Keratinocyte (primary cell): ENCODE data around the gene SFMBT2. TPM values are rescaled to one million over a fixed set of nuclear protein-coding genes. Genes with fewer than 3 reads are reported as not detected.

Source experiments
- DNase-seq: peaks from one replicate; pipeline ENCODE4 v3.0.0-alpha.2; 2011; ENCODE audit warnings: low read depth, missing footprints, low spot score
- FAIRE-seq: peaks from 2 replicates; lab custom pipeline; 2011; peaks lifted over from hg19 to GRCh38; lab: Jason Lieb, UNC
- H2AFZ ChIP-seq: 2 replicates; pipeline ENCODE4 v1.6.0; 2012; ENCODE audit warnings: low read length, control low read depth, inconsistent platforms; ENCODE audit not compliant: control insufficient read depth
- H3K27ac ChIP-seq: 2 replicates; pipeline ENCODE4 v1.5.1; 2011; ENCODE audit warnings: low read length; ENCODE audit not compliant: control insufficient read depth, insufficient read depth
- H3K27me3 ChIP-seq: 3 replicates; pipeline ENCODE4 v1.6.0; 2011; ENCODE audit warnings: low read length; ENCODE audit not compliant: control insufficient read depth, insufficient read depth; ENCODE audit errors: extremely low read depth
- H3K36me3 ChIP-seq, 2 experiments: 2 replicates in 1 of 2; 3 replicates in 1 of 2; pipeline ENCODE4 v1.5.1; 2011; ENCODE audit warnings: low read length in 2 of 2, mild to moderate bottlenecking in 1 of 2; ENCODE audit not compliant: control insufficient read depth in 2 of 2, insufficient read depth in 2 of 2; ENCODE audit errors: extremely low read depth in 1 of 2
- H3K4me1 ChIP-seq: 3 replicates; pipeline ENCODE4 v1.5.1; 2011; ENCODE audit warnings: low read length; ENCODE audit not compliant: control insufficient read depth, insufficient read depth; ENCODE audit errors: extremely low read depth
- H3K4me2 ChIP-seq: 3 replicates; pipeline ENCODE4 v1.6.0; 2011; ENCODE audit warnings: low read depth, low read length; ENCODE audit not compliant: control insufficient read depth, insufficient read depth; ENCODE audit errors: extremely low read depth
- H3K4me3 ChIP-seq, 3 experiments: fragments of 200-600 bp in 1 of 3; sonication (generic) in 1 of 3; 2 replicates in 2 of 3; 3 replicates in 1 of 3; pipeline ENCODE4 v1.5.1; 2011 to 2016; ENCODE audit warnings: low read length in 3 of 3, mild to moderate bottlenecking in 3 of 3, control low read depth in 2 of 3, inconsistent platforms in 1 of 3, low read depth in 1 of 3, mixed read lengths in 1 of 3, mixed run types in 1 of 3, moderate library complexity in 1 of 3; ENCODE audit not compliant: control insufficient read depth in 2 of 3, insufficient read depth in 2 of 3; ENCODE audit errors: extremely low read depth in 1 of 3
- H3K79me2 ChIP-seq: 2 replicates; pipeline ENCODE4 v1.6.0; 2012; ENCODE audit warnings: low read length; ENCODE audit not compliant: control insufficient read depth, insufficient read depth
- H3K9ac ChIP-seq: 3 replicates; pipeline ENCODE4 v1.6.0; 2011; ENCODE audit warnings: low read length; ENCODE audit not compliant: control insufficient read depth, insufficient read depth; ENCODE audit errors: extremely low read depth
- H3K9me1 ChIP-seq: 3 replicates; pipeline ENCODE4 v1.6.0; 2011; ENCODE audit warnings: low read length; ENCODE audit not compliant: control insufficient read depth, insufficient read depth; ENCODE audit errors: extremely low read depth
- H3K9me3 ChIP-seq: 2 replicates; pipeline ENCODE4 v1.5.1; 2012; ENCODE audit warnings: low read depth, low read length; ENCODE audit not compliant: control insufficient read depth
- H4K20me1 ChIP-seq: 3 replicates; pipeline ENCODE4 v1.6.0; 2011; ENCODE audit warnings: low read length; ENCODE audit not compliant: control insufficient read depth, insufficient read depth; ENCODE audit errors: extremely low read depth
- EZH2 ChIP-seq: IDR thresholded peaks from one replicate; pipeline ENCODE4 v1.6.1; 2012; ENCODE audit warnings: inconsistent platforms, mild to moderate bottlenecking, low read length, moderate library complexity
- dilution Hi-C: fragments of 300-500 bp; cut with MboI; formaldehyde crosslinking; loops from one replicate; pipeline ENCODE4 v1.7.0; 2020; ENCODE audit warnings: low sequenced_read_pairs; ENCODE audit not compliant: extremely low pct_ligation_motif_present
- polyA plus RNA-seq, 5 experiments: library from polyadenylated mRNA; depleted of rRNA in 3 of 5; stranded (reverse) in 3 of 5; stranded (forward) in 1 of 5; unstranded in 1 of 5; fragments of >200 nt; gene quantifications; 1 replicate in 1 of 5; 2 replicates in 3 of 5; 3 replicates in 1 of 5; pipeline versions ENCODE4 v1.2.1 to v1.2.3, GENCODE V29; 2011 to 2012; ENCODE audit warnings: missing spikeins in 2 of 5, low read depth in 1 of 5, low replicate concordance in 1 of 5
- TF ChIP-seq, protein P1 (sequence below), 3 experiments: IDR thresholded peaks in 1 of 3; conservative IDR thresholded peaks in 1 of 3; optimal IDR thresholded peaks in 1 of 3; 2 replicates in 2 of 3; 3 replicates in 1 of 3; pipeline versions ENCODE3 to v1.5.1; 2011; ENCODE audit warnings: low read length in 3 of 3, mild to moderate bottlenecking in 3 of 3, moderate library complexity in 2 of 3, control low read depth in 1 of 3, inconsistent platforms in 1 of 3; ENCODE audit not compliant: insufficient read depth in 2 of 3; ENCODE audit errors: extremely low read depth in 1 of 3

SFMBT2 gene
- polyA plus RNA-seq, 1 donor (not counting 4 experiments of a cell fraction or from before 2014, with no cell fraction given), result 0.71 TPM

- Histone ChIP-seq H3K4me3 (no peak overlapping the region), H3K9me3 (no peaks in the 10 kb centered on the region), H3K4me1 (no peaks in the 10 kb centered on the region), H3K36me3 (no peaks in the 10 kb centered on the region), H4K20me1 (no peaks in the 10 kb centered on the region), H3K79me2 (no peaks in the 10 kb centered on the region), H3K27ac (no peak overlapping the region), H3K9ac (no peak overlapping the region), H2AFZ (no peak overlapping the region), H3K27me3 (no peaks in the 10 kb centered on the region), H3K9me1 (no peaks in the 10 kb centered on the region), H3K4me2 (no peak overlapping the region)
- no peak for TF ChIP-seq EZH2
- TF ChIP-seq, protein P1, sequence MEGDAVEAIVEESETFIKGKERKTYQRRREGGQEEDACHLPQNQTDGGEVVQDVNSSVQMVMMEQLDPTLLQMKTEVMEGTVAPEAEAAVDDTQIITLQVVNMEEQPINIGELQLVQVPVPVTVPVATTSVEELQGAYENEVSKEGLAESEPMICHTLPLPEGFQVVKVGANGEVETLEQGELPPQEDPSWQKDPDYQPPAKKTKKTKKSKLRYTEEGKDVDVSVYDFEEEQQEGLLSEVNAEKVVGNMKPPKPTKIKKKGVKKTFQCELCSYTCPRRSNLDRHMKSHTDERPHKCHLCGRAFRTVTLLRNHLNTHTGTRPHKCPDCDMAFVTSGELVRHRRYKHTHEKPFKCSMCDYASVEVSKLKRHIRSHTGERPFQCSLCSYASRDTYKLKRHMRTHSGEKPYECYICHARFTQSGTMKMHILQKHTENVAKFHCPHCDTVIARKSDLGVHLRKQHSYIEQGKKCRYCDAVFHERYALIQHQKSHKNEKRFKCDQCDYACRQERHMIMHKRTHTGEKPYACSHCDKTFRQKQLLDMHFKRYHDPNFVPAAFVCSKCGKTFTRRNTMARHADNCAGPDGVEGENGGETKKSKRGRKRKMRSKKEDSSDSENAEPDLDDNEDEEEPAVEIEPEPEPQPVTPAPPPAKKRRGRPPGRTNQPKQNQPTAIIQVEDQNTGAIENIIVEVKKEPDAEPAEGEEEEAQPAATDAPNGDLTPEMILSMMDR (optimal IDR thresholded peaks at IDR 0.05 in 1 of 3, IDR thresholded peaks at IDR 0.05 in 1 of 3, conservative IDR thresholded peaks at IDR 0.05 in 1 of 3; ENCODE audit: extremely low read depth in 1 of 3, insufficient read depth in 2 of 3, low read length in 3 of 3), result no peak
- FAIRE-seq (no peak), DNase-seq (no peak)
- dilution Hi-C loops, result no loop called here
These were observed 240.1 kb downstream of the SFMBT2 start for GRCh38 chr10:7170626-7171322.

DNA sequence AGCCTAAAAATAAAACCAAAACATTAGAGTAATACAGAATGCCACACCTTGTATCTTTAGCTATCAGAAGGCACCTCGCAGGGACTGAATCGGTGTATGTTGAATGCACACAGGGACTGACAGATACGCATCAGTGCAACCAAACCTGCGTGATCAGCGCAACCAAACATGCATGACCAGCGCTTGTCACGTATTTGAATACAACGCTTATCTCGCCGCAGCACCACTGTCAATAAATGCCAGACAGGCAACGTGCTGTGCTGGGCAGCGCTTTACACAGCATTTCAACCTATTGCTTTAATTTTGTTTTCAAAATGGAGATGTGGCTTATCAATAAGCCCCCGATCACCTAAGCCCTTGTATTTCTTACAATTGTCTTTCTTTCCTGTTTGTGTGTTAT lies 242.4 kb downstream of the SFMBT2 start:
- H4K20me1 ChIP-seq, result no peaks in the 10 kb centered on the region
- H3K9me1 ChIP-seq, result no peaks in the 10 kb centered on the region
- dilution Hi-C loops, result no loop called here
- H3K79me2 ChIP-seq, result no peaks in the 10 kb centered on the region
- FAIRE-seq (no peak), DNase-seq (no peak)
- no peaks in the 10 kb centered on the region for H3K4me1 ChIP-seq
- no peak overlapping the region for H3K27ac ChIP-seq
- H3K27me3 ChIP-seq, result no peaks in the 10 kb centered on the region
- TF ChIP-seq, protein P1 (optimal IDR thresholded peaks at IDR 0.05 in 1 of 3, IDR thresholded peaks at IDR 0.05 in 1 of 3, conservative IDR thresholded peaks at IDR 0.05 in 1 of 3; ENCODE audit: extremely low read depth in 1 of 3, insufficient read depth in 2 of 3, low read length in 3 of 3), result no peak
- no peak overlapping the region for H3K4me3 ChIP-seq
- H3K4me2 ChIP-seq, result no peak overlapping the region
- no peaks in the 10 kb centered on the region for H3K9me3 ChIP-seq
- H2AFZ ChIP-seq, result no peak overlapping the region
- H3K9ac ChIP-seq, result no peak overlapping the region
- H3K36me3 ChIP-seq, result no peaks in the 10 kb centered on the region
